Natural killer cell treated with Interleukin-12 subunit alpha and Interleukin-12 subunit beta and Interleukin-15 and Interleukin-18, amount 100 ng/mL, for 72 hours (primary cell): ENCODE measurements around the gene HTR1B. TPM values are rescaled to one million over a fixed set of nuclear protein-coding genes. Genes with fewer than 3 reads are reported as not detected.

Experiments used
- ATAC-seq, 2 donors: fragments of 150-1000 bp; cut with Tn5 transposase in 1 of 2; sonication (Bioruptor Pico), chemical (Tn5 transposase) in 1 of 2; 2 replicates each; pipeline ENCODE4 v1.10.0; 2021
- DNase-seq: peaks from one replicate; pipeline ENCODE4 v3.0.0; 2022; ENCODE audit warnings: low spot score
- H3K27ac Mint-ChIP-seq, 2 donors: 1 replicate in 1 of 2; 2 replicates in 1 of 2; pipeline ENCODE4 v1.8.0; 2022; ENCODE audit warnings: mixed read lengths in 2 of 2, mild to moderate bottlenecking in 1 of 2, moderate library complexity in 1 of 2
- H3K27me3 Mint-ChIP-seq, 2 donors: 1 replicate in 1 of 2; 2 replicates in 1 of 2; pipeline ENCODE4 v1.8.0; 2022; ENCODE audit warnings: mixed read lengths in 2 of 2
- H3K36me3 Mint-ChIP-seq: one replicate; pipeline ENCODE4 v1.8.0; 2022; ENCODE audit warnings: mixed read lengths
- H3K4me1 Mint-ChIP-seq, 2 donors: 1 replicate in 1 of 2; 2 replicates in 1 of 2; pipeline ENCODE4 v1.8.0; 2022; ENCODE audit warnings: low read depth in 2 of 2, mixed read lengths in 2 of 2, mild to moderate bottlenecking in 1 of 2
- H3K4me3 Mint-ChIP-seq: one replicate; pipeline ENCODE4 v1.8.0; 2022; ENCODE audit warnings: mixed read lengths
- H3K9me3 Mint-ChIP-seq: 2 replicates; pipeline ENCODE4 v1.8.0; 2022; ENCODE audit warnings: mixed read lengths
- total RNA-seq, 2 donors: library from RNA; stranded (reverse); gene quantifications; one replicate each; pipeline ENCODE4 v1.2.3, GENCODE V29; 2022

HTR1B gene
- total RNA-seq, 2 donors from 2014 or later: not detected

DNA sequence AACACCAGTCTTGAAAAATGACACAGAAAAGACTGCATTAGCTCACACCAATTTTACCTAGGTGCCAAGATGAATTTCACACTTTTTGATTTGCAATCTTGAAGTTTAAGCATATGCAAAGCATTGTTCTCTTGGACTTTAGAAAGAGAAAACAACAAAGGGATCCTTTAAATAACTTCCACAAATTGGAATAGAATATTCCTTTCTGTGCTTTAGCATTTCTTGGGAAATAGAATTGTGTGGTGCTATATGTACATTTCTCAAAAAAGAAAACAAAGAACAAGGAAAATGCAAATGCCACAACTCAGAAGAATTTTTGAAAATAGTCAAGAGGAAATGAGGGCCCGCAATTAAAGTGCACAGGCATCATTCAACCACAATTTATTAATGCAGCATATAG, 17.0 kb downstream of the HTR1B start:
- ATAC-seq: no peak
- Mint-ChIP-seq H3K27me3 (no peaks in the 10 kb centered on the region), H3K4me3 (no peak overlapping the region)

GRCh38 chr6:77445214-77445613, 18.1 kb downstream of the HTR1B start:
- ATAC-seq: no peak
- DNase-seq: no peak
- no peaks in the 10 kb centered on the region for H3K4me1 Mint-ChIP-seq
- H3K36me3 Mint-ChIP-seq: no peaks in the 10 kb centered on the region
- H3K9me3 Mint-ChIP-seq: peaks cover 3% of the 10 kb centered on the region
- H3K4me3 Mint-ChIP-seq: no peak overlapping the region
- no peaks in the 10 kb centered on the region for H3K27me3 Mint-ChIP-seq
- no peak overlapping the region for H3K27ac Mint-ChIP-seq

More for the DNA sequence above, 17.0 kb downstream of the HTR1B start:
- peaks cover 3% of the 10 kb centered on the region for H3K9me3 Mint-ChIP-seq
- no peak overlapping the region for H3K27ac Mint-ChIP-seq
- H3K4me1 Mint-ChIP-seq: no peaks in the 10 kb centered on the region
- H3K36me3 Mint-ChIP-seq: no peaks in the 10 kb centered on the region
- DNase-seq: no peak

GRCh38 chr6:77440206-77440976, 22.9 kb downstream of the HTR1B start:
- H3K4me3 Mint-ChIP-seq: no peak overlapping the region

GRCh38 chr6:77433888-77434287, 29.4 kb downstream of the HTR1B start:
- ATAC-seq (no peak), DNase-seq (no peak)
- Mint-ChIP-seq H3K4me1 (no peaks in the 10 kb centered on the region), H3K36me3 (peaks cover 12% of the 10 kb centered on the region), H3K27ac (no peak overlapping the region), H3K27me3 (no peaks in the 10 kb centered on the region), H3K9me3 (peaks cover 28% of the 10 kb centered on the region), H3K4me3 (no peak overlapping the region)

More at GRCh38 chr6:77440206-77440976, 22.9 kb downstream of the HTR1B start:
- Mint-ChIP-seq H3K27ac (no peak overlapping the region), H3K36me3 (no peaks in the 10 kb centered on the region), H3K4me1 (no peaks in the 10 kb centered on the region), H3K27me3 (no peaks in the 10 kb centered on the region), H3K9me3 (peaks cover 8% of the 10 kb centered on the region)
- no peak for ATAC-seq
- no peak for DNase-seq

DNA sequence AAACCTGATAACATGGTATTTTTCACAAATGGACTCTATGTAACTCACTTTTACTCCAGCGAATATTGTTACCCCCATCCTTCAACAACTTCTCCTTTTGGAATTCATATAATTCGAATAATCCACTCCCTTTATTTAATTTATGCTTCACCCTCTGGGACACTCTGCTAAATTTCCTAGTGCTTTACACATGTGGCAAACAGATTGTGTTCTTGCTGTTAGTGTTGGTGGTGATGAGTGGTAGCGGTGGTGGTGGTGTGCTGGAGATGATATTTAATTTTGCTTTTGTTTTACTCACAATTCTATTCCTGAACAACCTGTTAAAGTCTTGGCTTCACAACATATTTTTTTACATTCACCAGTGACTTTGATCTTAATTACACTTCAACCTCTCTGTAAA, 32.8 kb downstream of the HTR1B start:
- Mint-ChIP-seq H3K9me3 (peaks cover 26% of the 10 kb centered on the region), H3K27ac (no peak overlapping the region), H3K4me3 (no peak overlapping the region), H3K36me3 (peaks cover 12% of the 10 kb centered on the region), H3K4me1 (no peaks in the 10 kb centered on the region), H3K27me3 (no peaks in the 10 kb centered on the region)
- ATAC-seq: no peak
- no peak for DNase-seq

DNA sequence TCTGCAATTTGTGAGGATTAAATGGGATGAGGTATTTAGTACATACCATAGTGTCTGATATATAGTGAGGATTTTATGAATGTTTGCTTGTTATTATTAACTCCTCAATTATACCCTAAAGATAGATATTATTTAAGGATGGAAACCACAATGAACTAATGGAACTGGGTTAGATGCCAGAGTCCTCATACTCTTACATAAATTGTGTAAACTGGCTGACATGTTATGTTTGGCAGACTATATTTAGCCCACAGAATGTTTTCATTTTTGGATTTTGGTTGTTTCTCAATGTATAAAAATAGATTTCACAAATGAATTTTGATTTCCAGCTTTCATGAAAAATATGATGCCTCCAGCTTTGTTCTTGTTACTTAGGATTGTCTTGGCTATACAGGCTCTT, 37.6 kb downstream of the HTR1B start:
- H3K27ac Mint-ChIP-seq: no peak overlapping the region
- no peak for ATAC-seq
- H3K4me3 Mint-ChIP-seq: no peak overlapping the region
- peaks cover 6% of the 10 kb centered on the region for H3K36me3 Mint-ChIP-seq
- no peak for DNase-seq
- peaks cover 12% of the 10 kb centered on the region for H3K9me3 Mint-ChIP-seq
- no peaks in the 10 kb centered on the region for H3K4me1 Mint-ChIP-seq
- H3K27me3 Mint-ChIP-seq: no peaks in the 10 kb centered on the region

- H3K9me3 Mint-ChIP-seq: peaks cover 12% of the 10 kb centered on the region
- H3K4me3 Mint-ChIP-seq: no peak overlapping the region
These were observed 38.1 kb downstream of the HTR1B start for GRCh38 chr6:77425216-77425615.

GRCh38 chr6:77424761-77425160, 38.5 kb downstream of the HTR1B start:
- H3K4me3 Mint-ChIP-seq: no peak overlapping the region
- no peaks in the 10 kb centered on the region for H3K27me3 Mint-ChIP-seq
- no peaks in the 10 kb centered on the region for H3K4me1 Mint-ChIP-seq
- H3K9me3 Mint-ChIP-seq: peaks cover 10% of the 10 kb centered on the region
- DNase-seq (no peak), ATAC-seq (no peak)
- H3K36me3 Mint-ChIP-seq: no peaks in the 10 kb centered on the region
- no peak overlapping the region for H3K27ac Mint-ChIP-seq

More at GRCh38 chr6:77425216-77425615, 38.1 kb downstream of the HTR1B start:
- H3K36me3 Mint-ChIP-seq: peaks cover 3% of the 10 kb centered on the region
- H3K27ac Mint-ChIP-seq: no peak overlapping the region
- no peaks in the 10 kb centered on the region for H3K27me3 Mint-ChIP-seq
- ATAC-seq: no peak
- no peaks in the 10 kb centered on the region for H3K4me1 Mint-ChIP-seq
- DNase-seq: no peak

GRCh38 chr6:77416839-77417238, 46.5 kb downstream of the HTR1B start:
- Mint-ChIP-seq H3K4me3 (no peak overlapping the region), H3K27ac (no peak overlapping the region), H3K9me3 (peaks cover 21% of the 10 kb centered on the region), H3K36me3 (peaks cover 5% of the 10 kb centered on the region), H3K27me3 (no peaks in the 10 kb centered on the region), H3K4me1 (no peaks in the 10 kb centered on the region)
- DNase-seq (no peak), ATAC-seq (no peak)

DNA sequence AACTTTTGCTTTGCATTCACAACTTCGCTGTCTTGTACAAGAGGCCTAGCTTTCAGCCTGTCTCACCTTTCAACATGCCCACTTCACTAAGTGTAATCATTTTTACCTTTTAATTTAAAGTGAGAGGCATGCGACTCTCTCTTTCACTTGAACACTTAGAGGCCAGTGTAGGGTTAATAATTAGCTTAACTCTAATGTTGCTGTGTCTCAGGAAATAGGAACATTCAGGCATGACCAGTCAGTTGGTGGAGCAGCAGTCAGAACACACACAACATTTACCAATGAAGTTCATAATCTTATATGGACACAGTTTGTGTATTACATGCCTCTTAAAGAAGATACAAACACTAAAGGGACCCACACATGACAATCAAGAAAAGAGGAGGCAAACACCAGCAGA, 47.6 kb downstream of the HTR1B start:
- DNase-seq (no peak), ATAC-seq (no peak)
- Mint-ChIP-seq H3K4me1 (no peaks in the 10 kb centered on the region), H3K27ac (no peak overlapping the region), H3K9me3 (peaks cover 17% of the 10 kb centered on the region), H3K27me3 (no peaks in the 10 kb centered on the region), H3K4me3 (no peak overlapping the region), H3K36me3 (peaks cover 5% of the 10 kb centered on the region)

Other genes starting within 250 kb of the HTR1B start
- gene MEI4, start 189.5 kb upstream of the HTR1B start, total RNA-seq: not detected